GM19438 (cell line): ENCODE measurements around the gene DHRSX.
"Not testable (repeated sequence)": the region's sequence is repeated elsewhere in the genome, so short reads cannot be mapped to it uniquely, and the experiment has no call there.

Experiments
- ATAC-seq: cut with Tn5 transposase; IDR thresholded peaks from one replicate; pipeline ENCODE4 v1.9.1; 2021; ENCODE audit warnings: low read depth; ENCODE audit not compliant: unreplicated experiment

Gene DHRSX

GRCh38 chrX:2325076-2325784 lies 175.5 kb downstream of the DHRSX start:
- peak; percentile 47 for ATAC-seq

- no peak for ATAC-seq
These were observed 176.6 kb downstream of the DHRSX start for GRCh38 chrX:2324151-2324550.

- no peak for ATAC-seq
These were observed 179.4 kb downstream of the DHRSX start for GRCh38 chrX:2321411-2321810.

- no peak for ATAC-seq
These were observed 180.0 kb downstream of the DHRSX start for GRCh38 chrX:2320580-2321327.

GRCh38 chrX:2320089-2320488 lies 180.7 kb downstream of the DHRSX start:
- ATAC-seq, result no peak

GRCh38 chrX:2318371-2318770 lies 182.4 kb downstream of the DHRSX start:
- no peak for ATAC-seq

GRCh38 chrX:2317527-2318055 lies 183.2 kb downstream of the DHRSX start:
- ATAC-seq, result no peak

GRCh38 chrX:2316534-2316933 lies 184.2 kb downstream of the DHRSX start:
- no peak for ATAC-seq

- ATAC-seq, result no peak
These were observed 185.3 kb downstream of the DHRSX start for GRCh38 chrX:2315434-2315833.

- no peak for ATAC-seq
These were observed 185.9 kb downstream of the DHRSX start for GRCh38 chrX:2314831-2315365.

- no peak for ATAC-seq
These were observed 186.7 kb downstream of the DHRSX start for GRCh38 chrX:2313864-2314640.

GRCh38 chrX:2312061-2312591 lies 188.7 kb downstream of the DHRSX start:
- not testable (repeated sequence) for ATAC-seq

- ATAC-seq, result no peak
These were observed 189.3 kb downstream of the DHRSX start for GRCh38 chrX:2311501-2311900.

GRCh38 chrX:2301901-2302300 lies 198.9 kb downstream of the DHRSX start:
- ATAC-seq, result no peak

GRCh38 chrX:2299871-2300270 lies 200.9 kb downstream of the DHRSX start:
- no peak for ATAC-seq

- no peak for ATAC-seq
These were observed 214.0 kb downstream of the DHRSX start for GRCh38 chrX:2286731-2287130.

- ATAC-seq, result no peak
These were observed 216.2 kb downstream of the DHRSX start for GRCh38 chrX:2284601-2285000.

- ATAC-seq, result no peak
These were observed 216.6 kb downstream of the DHRSX start for GRCh38 chrX:2284133-2284532.

GRCh38 chrX:2283111-2283859 lies 217.5 kb downstream of the DHRSX start:
- no peak for ATAC-seq
